Endothelial cell of umbilical vein (primary cell): ENCODE results near the gene GLDN. TPM values are rescaled to one million over a fixed set of nuclear protein-coding genes. Genes with fewer than 3 reads are reported as not detected.

Experiments used
- BruUV-seq: library from RNA; stranded (reverse); fragments of 400-500 nt; replicated peaks from 2 replicates; lab custom pipeline; 2021; lab: Mats Ljungman, UMichigan
- CTCF ChIA-PET: fragments of 300-600, 350-600 bp; sonication (Branson Sonifier 250); formaldehyde crosslinking; loops from one replicate; lab custom pipeline; 2021; ENCODE audit warnings: antibody characterized with exemption, inconsistent platforms; lab: Charles Lee
- POLR2A ChIA-PET: fragments of 300-600, 350-600 bp; sonication (Branson Sonifier 250); formaldehyde crosslinking; loops from one replicate; lab custom pipeline; 2021; ENCODE audit warnings: antibody characterized with exemption, inconsistent platforms; lab: Charles Lee
- DNase-seq: peaks from one replicate; pipeline ENCODE4 v3.0.0-alpha.2; 2011; ENCODE audit warnings: low read depth, low spot score
- FAIRE-seq: peaks from 2 replicates; lab custom pipeline; 2011; peaks lifted over from hg19 to GRCh38; lab: Jason Lieb, UNC
- H2AFZ ChIP-seq: 2 replicates; pipeline ENCODE4 v1.6.0; 2012; ENCODE audit warnings: low read depth, low read length, control low read depth, inconsistent platforms
- H3K27ac ChIP-seq: 2 replicates; pipeline ENCODE4 v1.5.1; 2011; ENCODE audit warnings: low read depth, mild to moderate bottlenecking, control low read depth, low read length, moderate library complexity; ENCODE audit not compliant: insufficient read depth
- H3K27me3 ChIP-seq, 2 experiments: 2 replicates each; pipeline versions ENCODE4 v1.6.0 to v1.6.1; 2011; ENCODE audit warnings: low read length in 2 of 2, mixed read lengths in 1 of 2; ENCODE audit not compliant: control insufficient read depth in 2 of 2, insufficient read depth in 2 of 2
- H3K36me3 ChIP-seq, 2 experiments: 2 replicates in 1 of 2; 3 replicates in 1 of 2; pipeline ENCODE4 v1.5.1; 2011; ENCODE audit warnings: low read length in 2 of 2, mild to moderate bottlenecking in 1 of 2, moderate library complexity in 1 of 2; ENCODE audit not compliant: control insufficient read depth in 2 of 2, insufficient read depth in 2 of 2; ENCODE audit errors: extremely low read depth in 1 of 2
- H3K4me1 ChIP-seq: 3 replicates; pipeline ENCODE4 v1.5.1; 2011; ENCODE audit warnings: mild to moderate bottlenecking, low read length; ENCODE audit not compliant: control insufficient read depth, insufficient read depth; ENCODE audit errors: extremely low read depth
- H3K4me2 ChIP-seq: 2 replicates; pipeline ENCODE4 v1.6.1; 2011; ENCODE audit warnings: low read length, control low read depth, mixed read lengths; ENCODE audit not compliant: insufficient read depth
- H3K4me3 ChIP-seq, 3 experiments: fragments of 200-600 bp in 1 of 3; sonication (generic), shearing (Covaris generic) in 1 of 3; replicated peaks in 1 of 3; 2 replicates each; pipeline ENCODE4 v1.5.1; 2011 to 2016; ENCODE audit warnings: control low read depth in 3 of 3, low read length in 3 of 3, mild to moderate bottlenecking in 2 of 3, inconsistent platforms in 1 of 3, low read depth in 1 of 3, moderate library complexity in 1 of 3; ENCODE audit not compliant: insufficient read depth in 1 of 3
- H3K79me2 ChIP-seq: 2 replicates; pipeline ENCODE4 v1.6.0; 2012; ENCODE audit warnings: low read length, inconsistent platforms; ENCODE audit not compliant: control insufficient read depth, insufficient read depth
- H3K9ac ChIP-seq: replicated peaks from 2 replicates; pipeline ENCODE3; 2011; ENCODE audit warnings: low read length, control low read depth; ENCODE audit not compliant: insufficient read depth; ENCODE audit errors: extremely low read depth
- H3K9me1 ChIP-seq: replicated peaks from 3 replicates; pipeline ENCODE4 v1.6.0; 2011; ENCODE audit warnings: mild to moderate bottlenecking, low read length; ENCODE audit not compliant: control insufficient read depth, insufficient read depth; ENCODE audit errors: extremely low read depth
- H3K9me3 ChIP-seq: replicated peaks from 2 replicates; pipeline ENCODE4 v1.5.1; 2012; ENCODE audit warnings: low read length, inconsistent platforms; ENCODE audit not compliant: control insufficient read depth, insufficient read depth
- H4K20me1 ChIP-seq: replicated peaks from 2 replicates; pipeline ENCODE3; 2011; ENCODE audit warnings: mild to moderate bottlenecking, low read length; ENCODE audit not compliant: control insufficient read depth, insufficient read depth; ENCODE audit errors: extremely low read depth
- EZH2 ChIP-seq: IDR thresholded peaks from 2 replicates; pipeline ENCODE4 v1.6.1; 2012; ENCODE audit warnings: borderline replicate concordance, low read depth, mild to moderate bottlenecking, moderate library complexity, low read length, inconsistent platforms; ENCODE audit not compliant: severe bottlenecking
- FOS ChIP-seq: IDR thresholded peaks from 2 replicates; pipeline ENCODE4 v1.6.1; 2011; ENCODE audit warnings: mild to moderate bottlenecking, low read length, moderate library complexity, borderline replicate concordance; ENCODE audit not compliant: insufficient read depth
- GATA2 ChIP-seq: IDR thresholded peaks from 2 replicates; pipeline ENCODE4 v1.7.0; 2011; ENCODE audit warnings: low read depth, mild to moderate bottlenecking, moderate library complexity, mixed read lengths, low read length; ENCODE audit not compliant: insufficient read length, insufficient read depth
- JUN ChIP-seq: IDR thresholded peaks from 2 replicates; pipeline ENCODE4 v1.6.1; 2011; ENCODE audit warnings: borderline replicate concordance, low read depth; ENCODE audit not compliant: insufficient read length, insufficient read depth
- MYC ChIP-seq: IDR thresholded peaks from one replicate; pipeline ENCODE4 v1.6.1; 2011; ENCODE audit warnings: mild to moderate bottlenecking, low read depth, low read length
- POLR2A ChIP-seq: IDR thresholded peaks from 2 replicates; pipeline ENCODE4 v1.6.1; 2012; ENCODE audit warnings: low read depth, mild to moderate bottlenecking, control low read depth, low read length
- POLR2AphosphoS5 ChIP-seq: IDR thresholded peaks from 2 replicates; pipeline ENCODE4 v1.6.1; 2012; ENCODE audit warnings: low read depth, mild to moderate bottlenecking, control low read depth, low read length, moderate library complexity; ENCODE audit not compliant: insufficient read depth
- dilution Hi-C: fragments of 300-500 bp; cut with MboI; formaldehyde crosslinking; loops from one replicate; pipeline ENCODE4 v1.15.0; 2019; ENCODE audit warnings: low sequenced_read_pairs; ENCODE audit not compliant: extremely low pct_ligation_motif_present
- intact Hi-C: fragments of 100-400 bp; cut with micrococcal nuclease; formaldehyde crosslinking; loops from one replicate; pipeline ENCODE4 v1.10.0; 2022
- polyA plus RNA-seq, 4 experiments: library from polyadenylated mRNA; depleted of rRNA in 3 of 4; stranded (reverse) in 3 of 4; unstranded in 1 of 4; fragments of >200 nt; gene quantifications; 2 replicates each; pipeline versions ENCODE4 v1.2.1 to v1.2.3, GENCODE V29; 2011 to 2012; ENCODE audit warnings: missing spikeins in 1 of 4
- total RNA-seq: library from RNA; stranded (reverse); gene quantifications from 2 replicates; pipeline ENCODE4 v1.2.3, GENCODE V29; 2021
- TF ChIP-seq, protein P1 (sequence below), 2 donors: IDR thresholded peaks; 1 replicate in 1 of 2; 2 replicates in 1 of 2; pipeline ENCODE4 v1.5.1; 2011; ENCODE audit warnings: low read length in 2 of 2, mild to moderate bottlenecking in 2 of 2, moderate library complexity in 2 of 2, control low read depth in 1 of 2, inconsistent platforms in 1 of 2, low read depth in 1 of 2; ENCODE audit not compliant: insufficient read depth in 1 of 2; ENCODE audit errors: extremely low read depth in 1 of 2
- TF ChIP-seq, protein P2 (sequence below): IDR thresholded peaks from 2 replicates; pipeline ENCODE4 v1.6.1; 2011; ENCODE audit not compliant: insufficient read depth, insufficient read length

GLDN gene
- total and polyA plus RNA-seq, 2 donors (not counting 3 experiments of a cell fraction or from before 2014, with no cell fraction given), result not detected

DNA sequence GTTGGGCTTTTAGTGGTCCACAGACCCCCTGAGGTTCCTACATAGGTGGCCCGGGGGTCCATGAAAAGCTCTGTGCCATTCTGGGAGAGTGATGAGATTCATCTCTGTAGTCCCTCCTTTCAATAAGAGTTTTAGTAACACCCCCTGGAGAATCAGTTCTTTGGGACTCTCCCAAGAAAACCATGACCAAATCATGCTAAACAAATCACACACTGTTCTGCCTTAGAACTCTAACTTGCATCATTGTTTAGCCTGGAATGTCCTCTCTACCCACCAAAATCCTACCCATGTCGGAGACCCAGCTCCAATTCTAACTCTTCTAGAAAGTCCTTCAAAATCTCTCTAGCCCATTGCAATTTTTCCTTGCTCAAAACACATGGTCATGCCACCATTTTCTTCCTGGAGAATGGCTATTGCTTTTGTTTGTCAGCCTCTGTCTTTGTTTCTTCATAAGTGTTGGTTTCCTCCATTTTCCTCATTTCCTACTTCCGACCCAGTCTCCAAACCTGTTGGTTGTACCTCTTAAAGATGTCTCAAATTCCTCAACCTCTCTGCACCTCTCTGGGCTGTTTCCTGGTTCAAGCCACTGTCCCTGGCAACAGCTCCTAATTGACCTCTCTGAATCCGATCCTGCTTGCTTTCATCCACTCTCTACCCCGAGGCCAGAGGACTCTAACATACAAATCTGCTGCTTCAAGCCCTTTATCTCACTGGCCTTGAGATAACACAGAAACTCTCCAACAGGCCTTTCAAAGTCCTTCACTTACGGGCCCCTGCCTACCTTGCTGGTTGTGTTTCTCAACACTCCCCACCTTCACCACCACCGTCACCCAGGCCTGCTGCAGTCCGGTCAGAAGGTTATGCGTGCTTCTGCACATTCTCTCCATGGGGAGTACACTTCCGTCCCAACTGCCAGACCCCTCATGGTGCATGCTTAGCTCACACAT lies 26.8 kb upstream of the GLDN start:
- H3K4me1 ChIP-seq, result no peaks in the 10 kb centered on the region
- no peaks in the 10 kb centered on the region for H3K9me3 ChIP-seq
- no peaks in the 10 kb centered on the region for H3K79me2 ChIP-seq
- H3K9ac ChIP-seq, result no peak overlapping the region
- H4K20me1 ChIP-seq, result no peaks in the 10 kb centered on the region
- no peaks in the 10 kb centered on the region for H3K36me3 ChIP-seq
- no peak overlapping the region for H3K4me3 ChIP-seq
- no peak for DNase-seq
- dilution Hi-C loops (no loop called here), intact Hi-C loops (no loop called here)
- H3K27me3 ChIP-seq, result peaks cover 85 to 91% of the 10 kb centered on the region in 2 experiments
- FAIRE-seq, result no peak
- ChIA-PET POLR2A (no interaction called here), CTCF (no interaction called here)
- no peak overlapping the region for H2AFZ ChIP-seq
- H3K9me1 ChIP-seq, result no peaks in the 10 kb centered on the region
- TF ChIP-seq POLR2A (no peak), POLR2AphosphoS5 (no peak), GATA2 (no peak), MYC (no peak), EZH2 (no peak), JUN (no peak), FOS (no peak)
- TF ChIP-seq, protein P1, sequence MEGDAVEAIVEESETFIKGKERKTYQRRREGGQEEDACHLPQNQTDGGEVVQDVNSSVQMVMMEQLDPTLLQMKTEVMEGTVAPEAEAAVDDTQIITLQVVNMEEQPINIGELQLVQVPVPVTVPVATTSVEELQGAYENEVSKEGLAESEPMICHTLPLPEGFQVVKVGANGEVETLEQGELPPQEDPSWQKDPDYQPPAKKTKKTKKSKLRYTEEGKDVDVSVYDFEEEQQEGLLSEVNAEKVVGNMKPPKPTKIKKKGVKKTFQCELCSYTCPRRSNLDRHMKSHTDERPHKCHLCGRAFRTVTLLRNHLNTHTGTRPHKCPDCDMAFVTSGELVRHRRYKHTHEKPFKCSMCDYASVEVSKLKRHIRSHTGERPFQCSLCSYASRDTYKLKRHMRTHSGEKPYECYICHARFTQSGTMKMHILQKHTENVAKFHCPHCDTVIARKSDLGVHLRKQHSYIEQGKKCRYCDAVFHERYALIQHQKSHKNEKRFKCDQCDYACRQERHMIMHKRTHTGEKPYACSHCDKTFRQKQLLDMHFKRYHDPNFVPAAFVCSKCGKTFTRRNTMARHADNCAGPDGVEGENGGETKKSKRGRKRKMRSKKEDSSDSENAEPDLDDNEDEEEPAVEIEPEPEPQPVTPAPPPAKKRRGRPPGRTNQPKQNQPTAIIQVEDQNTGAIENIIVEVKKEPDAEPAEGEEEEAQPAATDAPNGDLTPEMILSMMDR (IDR thresholded peaks at IDR 0.05; ENCODE audit: extremely low read depth in 1 of 2, insufficient read depth in 1 of 2, low read depth in 1 of 2, low read length in 2 of 2), result no peak
- TF ChIP-seq, protein P2, sequence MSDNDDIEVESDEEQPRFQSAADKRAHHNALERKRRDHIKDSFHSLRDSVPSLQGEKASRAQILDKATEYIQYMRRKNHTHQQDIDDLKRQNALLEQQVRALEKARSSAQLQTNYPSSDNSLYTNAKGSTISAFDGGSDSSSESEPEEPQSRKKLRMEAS, result no peak
- no peak overlapping the region for H3K4me2 ChIP-seq
- no peak overlapping the region for H3K27ac ChIP-seq
- BruUV-seq, result no TSS peak
